SK-N-DZ (cell line): Measurements from ENCODE around the gene RFXANK. TPM values are rescaled to one million over a fixed set of nuclear protein-coding genes. Genes with fewer than 3 reads are reported as not detected.
A peak's percentile ranks its signal among the peaks of the same experiment; 100 is the strongest.
"Not testable (repeated sequence)": the region's sequence is repeated elsewhere in the genome, so short reads cannot be mapped to it uniquely, and the experiment has no call there.

Source experiments
- DNase-seq: peaks from one replicate; pipeline ENCODE4 v3.0.0-alpha.2; 2015; ENCODE audit warnings: low spot score
- polyA plus RNA-seq, 2 experiments: library from polyadenylated mRNA; depleted of rRNA; stranded (reverse); fragments of >200 nt; gene quantifications; 2 replicates each; pipeline ENCODE4 v1.2.3, GENCODE V29; 2014

Gene RFXANK, protein sequence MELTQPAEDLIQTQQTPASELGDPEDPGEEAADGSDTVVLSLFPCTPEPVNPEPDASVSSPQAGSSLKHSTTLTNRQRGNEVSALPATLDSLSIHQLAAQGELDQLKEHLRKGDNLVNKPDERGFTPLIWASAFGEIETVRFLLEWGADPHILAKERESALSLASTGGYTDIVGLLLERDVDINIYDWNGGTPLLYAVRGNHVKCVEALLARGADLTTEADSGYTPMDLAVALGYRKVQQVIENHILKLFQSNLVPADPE
- 52.7 and 64.4 TPM in 2 replicates for polyA plus RNA-seq (2014; cell fraction: cytosol; rRNA removed)
- 103 and 124 TPM in 2 replicates for polyA plus RNA-seq (2014; cell fraction: nucleus; rRNA removed)

DNA sequence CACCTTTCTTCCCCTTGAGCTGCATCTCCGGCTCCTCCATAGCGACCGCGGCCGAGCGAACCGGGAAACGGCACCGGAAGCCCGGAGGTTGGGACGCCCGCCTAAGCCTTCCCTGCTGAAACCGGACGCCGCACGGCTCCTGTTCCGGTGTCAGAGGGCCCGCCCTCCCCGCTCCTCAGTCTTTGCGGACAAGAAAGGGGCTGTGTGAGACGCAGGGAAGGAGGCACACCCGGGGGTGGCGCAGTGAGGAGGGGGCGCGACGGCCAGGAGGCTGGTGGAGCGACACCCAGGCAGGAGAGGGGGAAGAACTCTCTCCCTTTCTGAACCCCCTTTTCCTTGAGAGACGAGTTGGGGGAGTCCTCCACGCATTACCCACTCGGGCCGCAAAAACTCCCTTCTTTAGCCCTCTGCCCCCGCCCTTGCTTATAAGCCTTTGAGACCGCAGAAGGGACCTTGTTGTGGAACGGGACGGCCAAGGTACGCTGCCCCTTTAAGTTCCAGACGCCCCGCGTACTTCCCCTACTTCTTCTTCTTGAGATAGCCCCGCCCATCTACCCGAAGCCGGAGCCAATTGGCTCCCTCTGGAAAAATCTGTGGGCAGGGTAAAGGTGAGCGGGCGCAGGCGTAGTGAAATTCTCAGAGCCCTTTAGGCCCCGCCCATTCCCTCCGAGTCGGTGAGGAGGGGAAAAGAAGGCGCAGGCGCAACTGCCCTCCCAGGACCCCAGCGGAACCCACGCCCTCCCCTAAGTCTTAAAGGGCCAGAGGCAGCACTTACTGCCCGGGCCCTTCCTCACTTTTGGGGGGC lies at the start of gene RFXANK, which contains the start of gene BORCS8:
TSS of gene RFXANK (plus strand) at position 181 of the 805 bp plus-strand sequence. CDS start 1,689 bp downstream, outside the sequence.
TSS of gene BORCS8 (minus strand) at position 75 of the 805 bp plus-strand sequence. CDS start at position 40, 35 bp downstream.
- DNase-seq = peak; percentile 99

DNA sequence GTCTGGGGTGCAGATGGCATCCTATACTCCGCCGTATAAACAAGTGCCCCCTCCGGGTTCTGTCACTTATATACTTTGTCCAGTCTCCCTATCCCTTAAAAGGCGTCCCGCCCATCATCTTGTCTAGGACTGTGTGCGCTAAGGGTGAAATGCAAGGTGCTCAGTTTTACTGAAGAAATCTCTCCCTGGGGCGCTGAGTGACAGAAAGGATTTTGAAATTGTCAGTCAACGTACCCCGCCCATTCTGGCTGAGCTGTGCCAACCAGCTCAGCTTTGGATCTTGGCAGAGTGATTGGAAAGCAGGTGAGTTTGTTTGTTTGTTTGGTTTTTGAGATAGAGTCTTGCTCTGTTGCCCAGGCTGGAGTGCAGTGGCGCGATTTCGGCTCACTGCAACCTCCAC lies 49.7 kb upstream of the RFXANK start:
- no peak for DNase-seq

DNA sequence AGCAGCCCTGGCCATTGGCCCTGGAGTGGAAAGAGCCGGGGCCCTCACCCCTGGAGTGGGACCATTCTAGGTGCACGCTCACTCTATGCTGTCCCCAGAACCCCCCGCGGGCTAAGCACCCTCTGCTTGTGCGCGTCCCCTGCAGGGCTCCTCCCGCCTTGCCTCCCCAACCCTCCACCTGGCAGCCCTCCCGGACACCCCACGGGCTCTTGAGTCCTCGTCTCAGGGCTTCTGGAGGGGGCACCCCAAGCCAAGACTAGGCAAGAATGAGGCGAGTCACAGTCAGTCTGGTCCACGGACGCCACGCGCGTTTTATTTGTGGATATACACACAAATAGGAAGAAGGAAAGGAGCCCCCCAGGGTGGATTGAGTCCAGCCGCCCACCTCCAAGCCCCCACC lies 46.8 kb upstream of the RFXANK start:
- no peak for DNase-seq

DNA sequence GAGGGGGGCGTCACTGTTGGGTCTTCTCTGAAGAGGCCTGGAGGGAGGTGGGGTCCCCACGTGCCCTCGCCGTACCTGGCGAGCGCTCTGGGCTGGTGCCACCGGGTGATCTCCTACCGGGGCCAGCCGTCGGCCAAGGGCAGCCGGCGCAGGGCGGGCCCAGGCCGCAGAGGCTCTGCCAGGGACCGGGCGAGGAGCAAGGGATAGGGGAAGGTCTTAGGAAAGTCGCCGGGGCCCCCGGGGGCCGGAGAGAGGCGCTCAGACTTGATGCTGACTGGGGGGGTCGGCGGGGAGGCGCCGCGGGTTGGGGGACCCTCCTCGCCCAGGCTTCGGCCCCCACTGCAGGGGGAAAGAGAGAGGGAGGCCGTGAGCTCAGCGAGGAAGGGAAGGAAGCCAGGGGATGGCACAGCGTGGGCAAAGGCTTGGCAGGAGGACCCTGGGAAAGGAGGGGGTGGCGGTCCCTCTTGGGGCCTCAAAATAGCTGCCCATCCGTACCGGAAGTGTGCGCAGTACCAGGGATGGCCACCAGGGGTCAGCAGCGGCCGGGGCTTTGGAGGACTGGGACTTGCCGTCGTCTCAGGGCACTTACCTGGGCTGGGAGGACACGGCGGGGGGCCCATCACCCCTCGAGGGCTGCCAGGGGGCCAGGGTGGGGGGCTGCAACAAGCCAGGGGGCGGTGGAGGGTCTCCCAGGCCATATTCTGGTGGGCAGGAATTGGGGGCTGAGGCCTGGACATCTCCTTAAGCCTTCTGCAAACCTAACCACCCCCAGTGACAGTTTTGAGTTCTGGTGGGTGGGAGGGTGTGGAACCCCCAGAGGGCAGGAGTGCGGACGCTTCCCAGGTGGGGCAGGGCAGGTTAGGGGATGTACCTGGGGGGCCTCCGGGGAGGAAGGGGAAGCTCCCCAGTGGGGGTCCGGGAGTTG lies 46.1 kb upstream of the RFXANK start:
- peak; percentile 62 for DNase-seq

DNA sequence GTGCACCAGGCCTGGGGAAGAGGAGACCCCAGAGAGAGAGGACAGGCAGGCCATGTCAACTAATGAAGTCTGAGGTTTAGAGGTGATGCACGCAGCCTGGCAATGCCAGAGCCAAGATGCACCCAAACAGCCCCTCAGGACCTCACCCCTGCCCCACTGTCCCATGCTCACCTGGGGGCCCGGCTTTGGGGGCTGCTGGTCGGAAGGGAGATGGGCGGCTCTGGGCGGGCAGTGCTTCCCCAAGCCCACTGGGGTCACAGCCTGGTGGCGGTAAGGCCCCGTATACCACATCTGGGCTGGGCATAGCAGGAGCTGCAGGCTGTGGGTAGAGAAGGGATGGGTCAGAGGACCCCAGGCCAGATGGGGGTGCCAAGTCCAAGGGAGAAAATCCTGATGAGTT lies 45.2 kb upstream of the RFXANK start:
- DNase-seq = no peak

DNA sequence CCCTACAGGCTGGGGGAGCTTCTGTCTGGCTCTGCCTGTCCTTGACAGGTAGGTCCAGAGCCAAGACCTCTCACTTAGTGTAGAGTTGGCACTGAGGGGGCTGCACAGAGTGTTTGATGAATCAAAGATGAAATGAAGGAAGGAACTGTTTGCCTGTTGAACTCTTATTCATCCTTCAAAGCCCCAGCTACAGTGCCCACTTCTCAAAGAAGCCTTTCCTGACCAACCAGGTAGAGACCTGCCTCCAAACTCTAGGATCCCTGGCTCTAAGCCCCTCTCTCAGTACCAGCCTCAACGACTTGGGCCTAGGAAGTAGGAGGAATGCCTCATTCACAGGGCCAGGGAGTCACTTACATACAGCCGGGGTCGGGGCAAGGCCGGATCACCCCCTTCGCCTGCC lies 44.7 kb upstream of the RFXANK start:
- no peak for DNase-seq

DNA sequence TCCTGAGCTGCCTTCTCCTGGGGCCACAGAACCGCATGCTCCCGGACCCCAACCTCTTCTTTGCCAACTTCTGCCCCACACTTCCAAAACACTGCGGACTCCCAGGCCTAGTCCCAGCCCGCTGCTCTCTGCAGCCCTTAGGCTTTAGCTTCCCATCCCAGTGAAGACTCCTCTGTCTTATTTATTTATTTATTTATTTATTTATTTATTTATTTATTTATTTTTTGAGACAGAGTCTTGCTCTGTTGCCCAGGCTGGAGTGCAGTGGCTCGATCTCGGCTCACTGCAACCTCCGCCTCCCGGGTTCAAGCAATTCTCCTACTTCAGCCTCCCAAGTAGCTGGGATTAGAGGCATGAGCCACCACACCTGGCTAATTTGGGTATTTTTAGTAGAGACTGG lies 43.6 kb upstream of the RFXANK start:
- not testable (repeated sequence) for DNase-seq

DNA sequence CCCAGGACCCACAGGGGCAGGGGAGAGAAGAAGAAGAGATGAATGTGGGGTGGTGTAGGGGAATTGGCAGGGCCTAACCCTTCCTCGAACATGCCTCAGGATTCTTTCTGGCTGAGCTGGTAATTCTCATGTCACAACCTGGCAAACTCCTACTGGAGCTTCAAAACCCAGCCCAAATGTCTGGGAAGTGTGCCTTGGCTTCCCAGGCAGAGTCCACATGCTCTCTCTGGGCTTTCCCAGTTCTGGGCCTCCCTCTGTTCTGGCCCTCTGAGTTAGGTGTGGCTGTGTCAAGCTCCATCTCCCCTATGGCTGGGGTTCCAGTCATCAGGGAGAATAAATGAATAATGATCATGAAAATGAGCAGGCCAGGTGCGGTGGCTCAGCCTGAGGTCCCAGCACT lies 42.6 kb upstream of the RFXANK start:
- no peak for DNase-seq

DNA sequence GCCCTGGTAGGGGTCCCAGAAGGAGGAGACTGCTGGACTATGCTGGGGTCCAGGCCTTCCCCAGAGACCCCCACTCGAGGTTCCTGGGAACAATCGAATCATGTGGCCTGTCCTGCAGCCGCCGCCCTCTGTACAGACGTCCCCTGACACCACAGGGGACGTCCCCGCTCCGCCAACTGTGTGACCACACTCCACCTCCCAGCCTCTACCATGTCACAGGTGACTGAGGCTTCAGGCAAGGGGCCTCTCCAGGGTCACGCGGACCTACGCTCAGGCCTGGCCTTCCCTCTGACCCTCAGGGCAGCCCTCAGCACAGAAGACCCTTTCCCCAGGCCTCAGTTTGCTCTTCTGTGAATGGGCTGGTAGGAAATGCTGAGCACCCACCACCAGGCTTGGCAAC lies 40.6 kb upstream of the RFXANK start:
- no peak for DNase-seq

DNA sequence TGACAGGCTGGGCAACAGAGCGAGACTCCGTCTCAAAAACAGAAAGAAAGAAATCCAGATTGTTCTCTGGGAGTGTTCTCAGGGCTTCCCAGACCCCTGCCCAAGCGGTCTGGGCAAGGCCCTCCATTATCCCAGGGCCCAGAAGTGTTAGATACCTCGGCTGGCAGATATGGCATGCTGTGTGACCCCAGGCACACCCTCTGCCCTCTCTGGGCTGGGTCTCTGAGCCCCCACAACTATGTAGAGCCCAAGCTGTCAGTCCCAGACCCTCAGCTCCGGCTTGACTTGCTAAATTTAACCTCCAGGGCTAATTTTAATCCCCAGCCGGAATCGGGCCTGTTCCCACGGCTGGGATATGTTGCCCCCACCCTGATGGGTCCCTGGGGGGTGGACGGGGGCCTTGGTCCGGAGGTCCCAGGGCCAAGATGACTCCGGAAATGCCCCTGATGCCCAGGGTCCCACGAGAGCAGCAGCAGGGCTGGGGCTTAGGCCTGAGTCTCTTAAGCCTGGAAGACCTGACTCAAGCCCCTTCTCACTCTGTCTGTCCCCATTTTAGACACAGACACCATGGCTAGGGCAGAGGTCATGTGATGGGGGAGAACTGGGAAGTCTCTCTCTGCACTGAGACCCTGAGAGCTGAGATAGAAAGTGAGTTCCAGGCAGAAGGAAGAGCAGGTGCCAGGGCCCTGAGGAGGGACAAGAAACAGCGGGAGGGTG lies 39.2 kb upstream of the RFXANK start:
- no peak for DNase-seq

DNA sequence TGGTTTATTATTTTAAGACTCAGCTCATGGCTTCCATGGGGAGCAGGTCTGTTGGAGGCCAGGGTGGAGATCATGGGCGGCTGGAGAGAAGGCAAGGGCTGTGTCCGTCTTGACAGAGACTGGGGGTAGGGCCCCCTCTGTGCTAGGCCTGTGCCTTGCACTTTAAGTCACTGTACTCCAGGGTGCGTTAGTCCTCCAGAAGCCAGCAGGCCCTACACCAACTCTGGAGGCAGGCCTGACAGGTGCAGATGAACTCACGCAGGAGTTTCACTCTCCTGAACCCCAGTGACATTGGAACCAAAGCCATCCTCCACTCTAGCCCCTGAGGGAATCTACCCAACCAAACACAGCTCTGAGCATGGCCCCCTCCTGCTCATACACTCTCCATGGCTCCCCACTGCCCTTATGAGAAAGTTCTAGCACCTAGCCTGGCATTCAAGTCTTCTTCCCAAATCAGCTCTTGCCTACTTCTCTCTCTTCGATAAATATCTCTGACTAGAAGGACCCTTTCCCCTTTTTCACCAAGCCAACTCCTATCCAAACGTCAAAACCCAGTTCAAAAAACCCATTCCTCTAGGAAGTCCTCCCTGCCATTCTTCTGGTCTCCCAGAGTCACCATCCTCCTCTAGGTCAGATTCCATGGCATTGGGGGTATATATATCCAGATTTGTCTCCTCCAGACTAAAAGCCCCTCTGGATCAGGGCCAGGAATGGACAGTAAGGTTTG lies 37.1 kb upstream of the RFXANK start:
- no peak for DNase-seq

DNA sequence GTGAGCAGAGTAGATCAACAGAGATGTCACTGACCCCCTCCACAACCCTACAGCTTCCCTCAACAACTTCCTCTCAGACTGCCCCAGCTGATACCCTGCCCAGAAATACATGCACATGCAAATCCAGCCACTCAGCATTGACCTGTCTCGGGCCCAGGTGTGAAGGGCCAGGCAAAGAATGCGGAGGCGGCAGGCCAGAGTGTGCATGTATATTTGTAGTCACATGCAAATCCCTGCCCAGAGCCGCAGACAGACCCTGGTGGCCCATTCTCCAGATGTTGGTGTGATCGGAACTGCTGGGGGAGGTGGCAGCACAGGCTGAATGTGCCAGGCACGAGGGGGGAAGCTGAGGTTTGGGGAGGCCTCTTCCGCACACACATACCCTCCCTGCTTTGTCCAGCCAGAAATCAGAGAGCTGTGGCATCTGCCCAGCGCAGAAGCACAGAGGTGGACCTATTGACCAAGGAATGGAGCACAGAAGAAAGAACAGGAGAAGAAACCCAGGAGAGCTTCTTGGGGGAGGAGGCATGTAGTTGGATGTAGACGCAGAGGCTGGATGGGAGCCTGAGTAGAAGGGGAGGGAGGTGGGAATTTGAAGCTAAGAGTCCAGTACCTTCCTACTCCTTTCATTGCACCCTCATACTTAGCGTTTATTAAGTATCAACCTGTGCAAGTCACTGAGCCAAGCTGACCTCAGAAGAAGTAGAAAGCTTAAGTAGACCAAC lies 36.4 kb upstream of the RFXANK start:
- no peak for DNase-seq

DNA sequence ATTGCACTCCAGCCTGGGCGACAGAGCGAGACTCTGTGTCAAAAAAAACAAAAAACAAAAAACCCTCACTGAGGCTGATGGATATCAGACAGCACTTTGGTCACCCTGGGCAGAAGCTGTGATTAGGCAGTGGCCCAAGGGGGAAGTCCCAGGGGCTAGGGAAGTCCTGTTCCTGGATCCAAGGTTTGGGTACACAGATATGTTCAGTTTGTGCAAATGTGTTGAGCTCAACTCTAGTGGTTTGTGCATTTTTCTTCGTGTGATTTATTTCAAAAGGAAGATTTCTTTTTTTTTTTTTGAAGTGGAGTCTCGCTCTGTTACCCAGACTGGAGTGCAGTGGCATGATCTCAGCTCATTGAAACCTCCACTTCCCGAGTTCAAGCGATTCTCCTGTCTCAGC lies 34.2 kb upstream of the RFXANK start:
- no peak for DNase-seq

DNA sequence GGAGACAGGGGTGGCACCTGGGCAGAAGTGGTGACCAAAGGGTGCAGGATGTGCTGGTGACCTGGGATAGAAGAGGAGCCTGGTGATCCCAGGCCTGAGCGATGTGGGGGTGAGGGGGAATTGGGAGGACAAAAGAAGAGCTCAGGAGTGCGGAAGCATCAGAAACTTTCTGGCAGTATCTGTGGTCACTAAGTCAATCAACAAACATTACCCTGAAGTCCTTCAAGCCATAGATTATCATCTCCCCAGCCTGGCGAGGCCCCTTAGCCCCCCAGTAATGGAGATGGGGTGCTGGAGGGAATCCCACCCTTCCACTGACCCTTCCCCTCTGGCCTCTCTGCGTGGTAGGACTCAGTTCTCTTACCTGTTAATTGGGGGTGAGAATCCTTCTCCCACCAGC lies 32.5 kb upstream of the RFXANK start:
- DNase-seq = no peak

DNA sequence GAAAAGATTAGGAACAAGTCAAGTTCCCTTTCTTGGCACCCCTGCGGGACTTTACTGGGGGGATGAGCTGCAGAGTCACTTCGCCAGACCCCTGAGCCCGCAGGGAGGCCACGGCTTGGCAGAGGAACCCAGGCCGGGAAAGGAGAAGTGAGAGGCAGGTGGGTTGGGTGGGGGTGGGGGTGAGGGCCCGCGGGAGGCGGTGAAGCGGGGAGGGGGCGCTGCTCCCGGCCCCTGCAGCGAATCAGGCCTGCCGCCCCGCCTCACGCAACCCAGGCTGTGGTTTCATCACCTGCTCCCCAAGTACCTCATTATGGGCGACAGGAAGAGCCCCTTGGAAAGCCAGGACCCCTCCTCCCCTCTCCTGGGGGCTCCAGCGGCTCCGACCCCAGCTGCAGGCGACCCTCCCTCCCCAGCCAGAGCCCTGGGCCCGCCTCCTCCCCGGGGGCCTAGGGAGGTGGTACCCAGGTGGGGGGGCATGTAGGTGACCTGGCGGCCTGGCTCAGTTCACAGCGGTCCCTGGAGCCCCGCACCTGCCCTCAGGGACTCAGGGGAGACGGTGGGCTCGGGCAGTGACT lies 31.5 kb upstream of the RFXANK start:
- no peak for DNase-seq

DNA sequence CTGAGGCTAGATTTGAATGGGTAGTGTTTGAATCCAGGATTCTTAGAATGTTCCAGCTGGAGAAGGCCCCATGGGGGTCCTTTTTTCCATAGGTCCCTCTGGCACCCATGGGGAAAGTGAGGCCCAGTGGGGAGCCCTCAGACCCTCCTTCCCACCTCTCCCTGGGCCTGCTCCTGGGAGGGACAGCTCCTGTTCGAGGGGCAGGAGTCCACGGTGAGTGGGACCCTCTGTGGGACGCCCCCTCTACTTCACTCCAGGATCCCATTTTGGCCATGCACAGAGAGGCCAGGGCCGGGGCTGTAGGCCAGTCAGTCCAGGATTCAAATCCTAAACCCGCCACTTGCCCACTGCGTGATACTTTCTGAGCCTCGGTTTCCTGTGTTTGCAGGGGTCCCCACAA lies 29.6 kb upstream of the RFXANK start:
- DNase-seq = no peak

DNA sequence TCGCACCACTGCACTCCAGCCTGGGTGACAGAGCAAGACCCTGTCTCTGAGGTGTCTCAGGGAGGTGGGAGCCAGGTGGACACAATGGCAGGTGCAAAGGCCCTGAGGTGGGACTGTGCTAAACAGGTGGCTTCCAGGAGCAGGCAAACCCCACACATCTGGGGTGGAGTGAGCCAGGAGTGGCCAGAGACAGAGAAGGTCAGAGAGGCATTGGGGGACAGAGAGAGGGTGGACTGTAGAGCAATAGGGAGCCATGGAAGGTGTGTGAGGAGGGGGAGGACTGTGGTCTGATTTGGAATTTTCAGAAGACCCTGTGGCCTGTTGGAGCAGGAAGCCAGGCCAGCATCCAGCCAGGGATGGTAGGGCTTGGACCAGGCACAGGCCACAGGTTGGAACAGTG lies 26.7 kb upstream of the RFXANK start:
- DNase-seq = no peak

DNA sequence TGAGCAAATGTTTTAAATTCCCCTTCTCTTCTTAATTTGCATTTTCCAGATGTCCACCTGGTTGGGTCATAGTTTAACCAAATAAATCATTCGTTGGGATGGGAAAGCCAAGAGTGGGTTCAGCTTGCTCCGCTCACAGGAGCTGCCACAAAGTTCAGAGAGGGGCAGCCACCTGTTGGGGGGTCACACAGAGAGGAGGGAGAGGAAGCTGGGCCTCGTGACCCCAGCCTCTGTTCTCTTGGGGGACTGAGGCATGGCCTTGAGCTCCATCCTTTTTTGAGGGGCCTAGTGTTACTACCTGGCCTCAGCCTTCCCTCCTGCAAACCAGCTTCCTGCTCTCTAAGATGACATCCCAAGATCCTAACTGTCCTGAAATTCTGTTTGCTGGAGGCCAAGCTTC lies 24.4 kb upstream of the RFXANK start:
- no peak for DNase-seq
